GM11168 (cell line): ENCODE measurements around the gene ALDH8A1.

Source experiments
- in situ Hi-C: fragments of 300-500 bp; cut with MboI; formaldehyde crosslinking; loops from one replicate; pipeline ENCODE4 v1.12.0; 2022; ENCODE audit warnings: low sequenced_read_pairs; ENCODE audit not compliant: unreplicated experiment

ALDH8A1 gene

GRCh38 chr6:134951494-134952263, 1.8 kb upstream of the ALDH8A1 start:
- in situ Hi-C loops: no loop called here

GRCh38 chr6:134950482-134950881, 581 bp upstream of the ALDH8A1 start:
- in situ Hi-C loops: no loop called here

- in situ Hi-C loops: loop anchor here (5.0 kb wide), 1 partner anchor 781 kb away; no protein-coding TSS in a partner anchor
Observed at GRCh38 chr6:134948691-134949090, 1.2 kb downstream of the ALDH8A1 start.

- in situ Hi-C loops: loop anchor here (5.0 kb wide), 1 partner anchor 781 kb away; no protein-coding TSS in a partner anchor
Observed at GRCh38 chr6:134948142-134948541, 1.8 kb downstream of the ALDH8A1 start.

- in situ Hi-C loops: loop anchor here (5.0 kb wide), 1 partner anchor 778 kb away; no protein-coding TSS in a partner anchor
Observed at GRCh38 chr6:134945045-134945444, 4.9 kb downstream of the ALDH8A1 start.

GRCh38 chr6:134943522-134944111, 6.3 kb downstream of the ALDH8A1 start:
- in situ Hi-C loops: no loop called here

DNA sequence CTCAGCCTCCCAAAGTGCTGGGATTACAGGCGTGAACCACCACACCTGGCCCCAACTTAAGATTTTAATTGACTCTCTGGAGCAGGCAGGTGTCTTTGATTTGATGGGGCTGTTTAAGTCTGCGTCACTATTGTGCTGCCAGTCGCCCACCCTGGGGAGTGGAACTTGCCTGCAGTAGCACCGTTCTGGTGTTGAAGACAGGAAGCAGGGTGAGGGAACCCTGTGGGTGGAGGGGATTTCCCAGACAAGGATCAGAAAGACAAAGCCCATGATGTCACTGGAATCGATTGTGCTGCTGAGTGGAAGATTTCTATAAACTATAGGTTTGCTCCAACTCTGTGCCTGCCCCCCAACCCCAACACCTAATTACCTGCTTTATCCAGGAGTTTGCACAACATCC, 11.0 kb downstream of the ALDH8A1 start:
- in situ Hi-C loops: no loop called here

GRCh38 chr6:134937426-134937825, 12.5 kb downstream of the ALDH8A1 start:
- in situ Hi-C loops: no loop called here

DNA sequence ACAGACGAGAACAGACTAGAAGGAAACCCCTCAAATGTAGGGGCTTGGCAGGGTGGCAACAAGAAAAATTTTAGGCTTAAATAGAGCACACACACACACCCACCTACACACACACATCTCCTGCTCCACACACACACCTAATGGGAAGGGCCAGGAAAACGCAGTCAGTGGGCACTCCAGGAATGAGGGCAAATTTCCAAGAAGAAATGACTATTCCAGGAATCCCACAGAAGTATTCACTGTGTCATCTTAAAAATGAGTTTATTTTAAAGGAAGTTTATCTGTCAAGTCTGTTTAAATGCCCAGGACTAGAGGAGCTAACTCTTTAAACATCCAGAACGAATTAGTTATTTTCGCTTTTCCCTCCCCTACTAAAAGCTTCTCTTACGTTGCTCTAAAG, 13.0 kb downstream of the ALDH8A1 start:
- in situ Hi-C loops: no loop called here

DNA sequence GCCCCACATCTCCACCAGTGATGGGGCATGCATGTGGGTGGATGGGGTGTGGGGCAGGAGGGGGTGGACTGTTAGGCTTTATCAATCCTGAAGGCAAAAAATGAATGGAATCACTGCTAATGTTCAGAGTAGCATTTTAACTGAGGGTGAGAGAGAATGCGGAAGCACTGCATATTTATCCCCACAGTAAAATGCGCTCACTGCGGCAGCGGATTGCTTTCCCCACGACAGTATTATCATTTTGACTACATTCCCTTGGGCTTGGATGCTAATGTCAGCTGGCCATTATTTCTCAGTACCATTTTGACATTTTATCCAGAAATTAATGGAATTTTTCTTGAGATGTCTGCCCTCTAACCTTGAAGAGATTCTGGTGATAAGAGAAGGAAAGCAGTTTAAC, 13.4 kb downstream of the ALDH8A1 start:
- in situ Hi-C loops: no loop called here

GRCh38 chr6:134934793-134935485, 15.0 kb downstream of the ALDH8A1 start:
- in situ Hi-C loops: no loop called here

DNA sequence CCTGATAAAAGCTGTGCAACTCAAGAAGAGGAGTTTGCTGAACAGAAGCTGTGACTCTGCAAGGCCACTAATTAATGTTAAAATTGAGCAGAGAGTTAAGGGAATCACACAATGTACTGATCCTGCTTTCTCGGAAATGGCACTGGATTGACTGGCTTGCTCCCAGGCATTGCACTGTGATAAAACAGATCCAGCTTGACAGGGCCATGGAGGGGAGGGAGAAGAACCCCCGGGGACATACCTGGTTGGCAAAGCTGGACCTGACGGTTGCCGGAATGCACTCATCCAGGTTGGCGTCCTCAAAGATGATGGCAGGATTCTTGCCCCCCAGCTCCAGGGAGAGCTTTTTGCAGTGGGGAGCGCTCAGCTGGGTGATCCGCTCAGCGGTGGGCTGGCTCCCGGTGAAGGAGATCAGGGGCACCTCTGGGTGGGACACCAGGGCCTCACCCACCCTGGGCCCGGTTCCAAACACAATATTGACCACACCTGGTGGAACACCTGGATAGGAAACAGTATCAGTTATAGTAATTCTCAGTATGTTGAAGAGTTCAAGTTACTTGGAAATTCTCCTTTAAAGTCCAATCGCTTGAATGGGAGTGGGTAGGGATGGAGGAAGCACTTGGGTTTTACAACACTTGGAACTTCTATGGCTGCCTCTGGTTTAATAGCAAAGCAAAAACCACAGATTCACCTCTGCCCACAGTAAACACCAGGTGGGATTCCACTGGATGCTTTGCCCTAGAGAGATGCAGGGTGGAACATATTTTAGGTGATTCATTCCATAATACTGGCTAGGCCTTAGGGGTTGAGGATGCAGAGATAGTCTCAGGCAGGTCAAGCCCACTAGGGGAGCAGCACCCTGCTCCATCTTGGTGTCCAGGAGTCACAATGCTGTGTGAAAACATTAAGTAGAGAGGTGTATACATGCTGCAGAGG, 17.1 kb downstream of the ALDH8A1 start:
- in situ Hi-C loops: no loop called here

- in situ Hi-C loops: no loop called here
Observed at GRCh38 chr6:134932098-134932497, 17.8 kb downstream of the ALDH8A1 start.

DNA sequence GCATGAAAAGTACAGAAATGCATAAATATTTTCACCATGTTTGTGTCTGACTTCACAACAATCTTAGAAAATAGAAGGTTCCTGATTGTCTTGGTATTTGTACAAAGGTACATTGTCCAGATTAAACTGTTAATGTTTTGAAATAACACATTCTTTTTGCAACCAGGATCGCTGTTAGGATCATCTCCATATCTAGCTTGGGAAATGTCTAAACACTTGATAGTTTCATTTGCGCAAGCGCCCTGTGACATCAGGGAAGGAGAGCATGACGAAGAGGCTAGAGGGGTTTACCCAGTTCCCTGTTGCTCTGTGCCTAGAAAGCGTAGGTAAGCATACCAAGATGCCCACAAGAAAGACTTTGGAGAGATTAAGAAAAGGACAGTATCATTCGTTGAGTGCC, 19.4 kb downstream of the ALDH8A1 start:
- in situ Hi-C loops: no loop called here

- in situ Hi-C loops: no loop called here
Observed at GRCh38 chr6:134928151-134928900, 21.6 kb downstream of the ALDH8A1 start.

GRCh38 chr6:134925800-134926199, 24.1 kb downstream of the ALDH8A1 start:
- in situ Hi-C loops: no loop called here

- in situ Hi-C loops: no loop called here
Observed at GRCh38 chr6:134921721-134922261, 28.1 kb downstream of the ALDH8A1 start.

DNA sequence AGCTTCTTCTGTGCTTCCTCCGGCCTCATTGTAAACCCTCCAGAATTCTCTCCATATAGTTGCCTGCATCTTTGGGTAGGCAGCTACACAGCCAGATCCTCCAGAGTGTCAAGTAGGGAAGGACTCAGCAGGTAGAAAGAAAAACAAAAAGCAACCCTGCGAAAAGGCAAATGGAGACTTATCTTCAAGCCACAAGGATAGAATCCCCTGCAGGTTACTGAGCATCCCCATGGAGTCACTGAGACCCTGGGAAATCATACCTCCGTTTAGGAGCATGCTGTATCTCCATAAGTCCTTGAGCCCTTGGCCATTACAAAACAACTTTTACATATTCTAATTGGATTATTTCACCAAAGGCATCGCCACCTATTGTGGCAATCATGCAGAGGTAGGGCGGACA, 28.6 kb downstream of the ALDH8A1 start:
- in situ Hi-C loops: no loop called here

DNA sequence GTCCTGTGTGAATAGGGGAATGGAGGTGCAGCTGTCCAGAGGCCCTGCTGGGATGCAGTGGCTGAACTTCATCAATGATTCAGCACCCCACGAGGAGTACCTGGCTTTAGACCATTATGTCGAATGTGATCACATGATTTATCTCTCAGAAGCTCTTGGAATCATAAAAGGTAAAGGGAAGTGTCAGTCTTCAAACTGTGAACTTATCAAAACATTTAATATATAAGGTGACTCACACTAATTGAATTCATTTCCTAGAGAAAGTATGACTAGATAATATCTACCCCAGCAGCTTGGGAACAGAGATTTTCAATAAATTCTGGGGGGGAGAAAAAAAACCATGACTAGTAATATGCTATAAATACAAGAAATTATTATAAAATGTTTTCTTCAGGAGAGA, 29.5 kb downstream of the ALDH8A1 start:
- in situ Hi-C loops: no loop called here
